GM23338 (cell line): Measurements from ENCODE around the gene COL9A1.

Source experiments
- EZH2 ChIP-seq: fragments of 200-600 bp; sonication (generic); IDR thresholded peaks from one replicate; pipeline ENCODE4 v1.8.0; 2017; ENCODE audit warnings: antibody characterized with exemption, mild to moderate bottlenecking, low read depth; ENCODE audit not compliant: unreplicated experiment
- EZH2phosphoT487 ChIP-seq: fragments of 200-600 bp; sonication (generic); IDR thresholded peaks from one replicate; pipeline ENCODE4 v1.8.1; 2018; ENCODE audit warnings: antibody characterized with exemption; ENCODE audit not compliant: unreplicated experiment
- JUNB ChIP-seq: IDR thresholded peaks from one replicate; pipeline ENCODE4 v1.6.1; 2016; ENCODE audit warnings: antibody characterized with exemption; ENCODE audit not compliant: unreplicated experiment
- POLR2AphosphoS5 ChIP-seq: IDR thresholded peaks from 2 replicates; pipeline ENCODE4 v1.6.1; 2016; ENCODE audit warnings: antibody characterized with exemption, low read depth
- REST ChIP-seq: IDR thresholded peaks from one replicate; pipeline ENCODE4 v1.6.1; 2018; ENCODE audit warnings: antibody characterized with exemption; ENCODE audit not compliant: unreplicated experiment
- STAT1 ChIP-seq: IDR thresholded peaks from one replicate; pipeline ENCODE4 v1.6.1; 2016; ENCODE audit warnings: antibody characterized with exemption; ENCODE audit not compliant: unreplicated experiment
- ZNF331 ChIP-seq: fragments of 250-450 bp; sonication (Bioruptor Pico); IDR thresholded peaks from 2 replicates; pipeline ENCODE4 v1.5.0; 2020; ENCODE audit warnings: low read depth, mild to moderate bottlenecking, moderate library complexity
- TF ChIP-seq, protein P1 (sequence below), 2 experiments: fragments of 200-600 bp in 1 of 2; sonication (generic) in 1 of 2; conservative IDR thresholded peaks; 2 replicates each; pipeline versions ENCODE4 v1.5.1 to v1.6.1; 2016 to 2017; ENCODE audit warnings: antibody characterized with exemption in 2 of 2, low read depth in 2 of 2, mild to moderate bottlenecking in 2 of 2, moderate library complexity in 1 of 2

- TF ChIP-seq, protein P1, sequence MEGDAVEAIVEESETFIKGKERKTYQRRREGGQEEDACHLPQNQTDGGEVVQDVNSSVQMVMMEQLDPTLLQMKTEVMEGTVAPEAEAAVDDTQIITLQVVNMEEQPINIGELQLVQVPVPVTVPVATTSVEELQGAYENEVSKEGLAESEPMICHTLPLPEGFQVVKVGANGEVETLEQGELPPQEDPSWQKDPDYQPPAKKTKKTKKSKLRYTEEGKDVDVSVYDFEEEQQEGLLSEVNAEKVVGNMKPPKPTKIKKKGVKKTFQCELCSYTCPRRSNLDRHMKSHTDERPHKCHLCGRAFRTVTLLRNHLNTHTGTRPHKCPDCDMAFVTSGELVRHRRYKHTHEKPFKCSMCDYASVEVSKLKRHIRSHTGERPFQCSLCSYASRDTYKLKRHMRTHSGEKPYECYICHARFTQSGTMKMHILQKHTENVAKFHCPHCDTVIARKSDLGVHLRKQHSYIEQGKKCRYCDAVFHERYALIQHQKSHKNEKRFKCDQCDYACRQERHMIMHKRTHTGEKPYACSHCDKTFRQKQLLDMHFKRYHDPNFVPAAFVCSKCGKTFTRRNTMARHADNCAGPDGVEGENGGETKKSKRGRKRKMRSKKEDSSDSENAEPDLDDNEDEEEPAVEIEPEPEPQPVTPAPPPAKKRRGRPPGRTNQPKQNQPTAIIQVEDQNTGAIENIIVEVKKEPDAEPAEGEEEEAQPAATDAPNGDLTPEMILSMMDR (conservative IDR thresholded peaks at IDR 0.05; ENCODE audit: low read depth in 2 of 2): no peak
- TF ChIP-seq EZH2: no peak
- no peak for TF ChIP-seq JUNB
- TF ChIP-seq POLR2AphosphoS5: no peak
- TF ChIP-seq EZH2phosphoT487: no peak
- no peak for TF ChIP-seq REST
- TF ChIP-seq ZNF331 (CRISPR knock-in tag): no peak
- no peak for TF ChIP-seq STAT1
These were observed 82.8 kb downstream of the COL9A1 start for GRCh38 chr6:70219943-70220613.
